DMS114 treated with DMSO at 0.1 percent for 48 hours (cell line): ENCODE results near the gene APBA2.
"Not testable (repeated sequence)": the region's sequence is repeated elsewhere in the genome, so short reads cannot be mapped to it uniquely, and the experiment has no call there.

Experiments used
- DNase-seq: peaks from one replicate; lab custom pipeline; 2025; ENCODE audit not compliant: unreplicated experiment; lab: John Stamatoyannopoulos, UW

Gene APBA2

GRCh38 chr15:29142129-29142747 is 256.5 kb downstream of the APBA2 start:
- no peak for DNase-seq

GRCh38 chr15:29143293-29143692 is 257.5 kb downstream of the APBA2 start:
- DNase-seq = no peak

- no peak for DNase-seq
These were observed 258.3 kb downstream of the APBA2 start for GRCh38 chr15:29143909-29144635.

GRCh38 chr15:29149738-29150075 is 263.9 kb downstream of the APBA2 start:
- DNase-seq = no peak

- DNase-seq = no peak
These were observed 265.0 kb downstream of the APBA2 start for GRCh38 chr15:29150515-29151483.

GRCh38 chr15:29151484-29151857 is 265.7 kb downstream of the APBA2 start:
- DNase-seq = no peak

- DNase-seq = no peak
These were observed 270.7 kb downstream of the APBA2 start for GRCh38 chr15:29156521-29156920.

GRCh38 chr15:29159771-29160455 is 274.1 kb downstream of the APBA2 start:
- DNase-seq = no peak

- DNase-seq = no peak
These were observed 276.6 kb downstream of the APBA2 start for GRCh38 chr15:29162411-29162810.

GRCh38 chr15:29167122-29167521 is 281.3 kb downstream of the APBA2 start:
- not testable (repeated sequence) for DNase-seq
